ENCODE measurements around the gene PCDH9.

DNA sequence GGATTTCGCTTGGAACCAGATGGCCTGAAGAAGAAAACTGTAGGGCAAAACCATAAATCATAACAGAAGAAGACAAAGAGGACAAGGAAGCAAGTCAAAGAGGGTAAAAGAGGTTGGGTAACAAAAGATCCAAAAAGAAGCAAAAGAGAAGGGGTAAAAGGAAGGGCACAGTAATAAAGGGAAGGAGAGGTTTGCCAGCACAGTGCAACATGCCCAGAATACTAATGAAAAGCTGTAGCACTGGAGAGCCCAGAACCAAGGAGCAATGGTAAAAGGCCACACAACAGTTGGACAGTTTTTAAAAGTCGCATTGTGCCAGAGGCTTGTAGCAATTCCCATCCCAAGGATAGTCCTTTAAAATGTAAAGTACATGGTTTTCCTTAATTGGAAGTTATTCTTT lies 506.6 kb downstream of the PCDH9 start:
- TF ChIP-seq CTCF (conservative IDR thresholded peaks at IDR 0.05; ENCODE audit: low read depth, low read length) (no peak), CEBPB (IDR thresholded peaks at IDR 0.05; ENCODE audit: low read depth, low read length) (no peak)

Measured in IMR-90 (cell line).